Activated CD4-positive, alpha-beta T cell treated with anti-CD3 and anti-CD28 coated beads, Interleukin-2, amount 50 U/mL, for 4 hours (primary cell): ENCODE measurements around the gene ANKRD33B.

Source experiments
- DNase-seq, 2 experiments: peaks; one replicate each; pipeline ENCODE4 v3.0.0-alpha.2; 2020

The ANKRD33B gene

GRCh38 chr5:10705747-10706146 is 141.9 kb downstream of the ANKRD33B start:
- DNase-seq = no peak

- no peak for DNase-seq
Observed at GRCh38 chr5:10706326-10706725, 142.5 kb downstream of the ANKRD33B start.
